Measurements from ENCODE around the gene TYRO3. TPM values are rescaled to one million over a fixed set of nuclear protein-coding genes. Genes with fewer than 3 reads are reported as not detected.

The TYRO3 gene
- total and polyA plus RNA-seq, 2 of the 13 experiments (the other 11 are each of a cell fraction or from before 2014, with no cell fraction given), result 24.0 to 43.6 TPM

GRCh38 chr15:41568350-41569017, 9.5 kb downstream of the TYRO3 start (continued):
- TF ChIP-seq STAT5B (CRISPR knock-in tag; IDR thresholded peaks at IDR 0.05) (no peak), ZMAT5 (CRISPR knock-in tag; IDR thresholded peaks at IDR 0.05; ENCODE audit: borderline replicate concordance, low read depth) (no peak), ZNF382 (CRISPR knock-in tag; IDR thresholded peaks at IDR 0.05; ENCODE audit: borderline replicate concordance) (no peak), ZMAT3 (CRISPR knock-in tag; conservative IDR thresholded peaks at IDR 0.05) (peak; percentile 61; the same call in 1 of the 2 replicates), SIN3B (IDR thresholded peaks at IDR 0.05; ENCODE audit: low read length) (no peak), PCBP2 (optimal IDR thresholded peaks at IDR 0.05; ENCODE audit: low read depth, low read length, poor library complexity, severe bottlenecking) (no peak), ZKSCAN1 (IDR thresholded peaks at IDR 0.05; ENCODE audit: low read length) (peak; percentile 75; the same call in 1 of the 2 replicates), MIER3 (CRISPR knock-in tag; IDR thresholded peaks at IDR 0.05; ENCODE audit: borderline replicate concordance) (no peak; the same call in 1 of the 2 replicates), ZNF318 (CRISPR knock-in tag; IDR thresholded peaks at IDR 0.05) (0 out of 2 replicates have a peak, but pooled peaks have one; percentile 32), MEF2D (CRISPR knock-in tag; IDR thresholded peaks at IDR 0.05) (peak; percentile 45; the same call in 1 of the 2 replicates), PHF8 (CRISPR knock-in tag; IDR thresholded peaks at IDR 0.05) (peak; percentile 27; the same call in 1 of the 2 replicates), RORA (CRISPR knock-in tag; IDR thresholded peaks at IDR 0.05) (no peak), PITX1 (CRISPR knock-in tag; IDR thresholded peaks at IDR 0.05) (peak; percentile 97), PREB (CRISPR knock-in tag; IDR thresholded peaks at IDR 0.05) (no peak), ZNF446 (CRISPR knock-in tag; IDR thresholded peaks at IDR 0.05) (no peak), RFXANK (CRISPR knock-in tag; IDR thresholded peaks at IDR 0.05) (no peak), SP4 (CRISPR knock-in tag; IDR thresholded peaks at IDR 0.05) (peak; percentile 60; the same call in 1 of the 2 replicates), FIP1L1 (IDR thresholded peaks at IDR 0.05; ENCODE audit: borderline replicate concordance, insufficient read depth, low read depth, low read length) (no peak), SRSF4 (IDR thresholded peaks at IDR 0.05; ENCODE audit: low read depth, low read length, poor library complexity, severe bottlenecking) (no peak), ZNF557 (CRISPR knock-in tag; IDR thresholded peaks at IDR 0.05) (peak; percentile 84; the same call in 1 of the 2 replicates), ZBTB3 (CRISPR knock-in tag; IDR thresholded peaks at IDR 0.05; ENCODE audit: borderline replicate concordance, low read depth) (no peak)

All from HepG2 (cell line).